ENCODE results near the gene MRPL20.
"Not testable (repeated sequence)": the region's sequence is repeated elsewhere in the genome, so short reads cannot be mapped to it uniquely, and the experiment has no call there.

Gene MRPL20

GRCh38 chr1:1406821-1407635 lies at the start of gene MRPL20:
Gene MRPL20, minus strand, starts transcription at chr1:1407293. Its CDS starts 76 bp downstream, at chr1:1407217.
- DNase-seq (ENCODE audit: low spot score) = peak; percentile 95

- DNase-seq (ENCODE audit: low spot score) = not testable (repeated sequence)
Observed at GRCh38 chr1:1456683-1457255, 49.7 kb upstream of the MRPL20 start.

GRCh38 chr1:1455934-1456333 lies 48.8 kb upstream of the MRPL20 start:
- DNase-seq (ENCODE audit: low spot score) = not testable (repeated sequence)

GRCh38 chr1:1455366-1455884 lies 48.3 kb upstream of the MRPL20 start:
- no peak for DNase-seq (ENCODE audit: low spot score)

GRCh38 chr1:1454286-1455056 lies 47.4 kb upstream of the MRPL20 start:
- not testable (repeated sequence) for DNase-seq (ENCODE audit: low spot score)

GRCh38 chr1:1452882-1453281 lies 45.8 kb upstream of the MRPL20 start:
- DNase-seq (ENCODE audit: low spot score) = no peak

GRCh38 chr1:1452365-1452739 lies 45.3 kb upstream of the MRPL20 start:
- DNase-seq (ENCODE audit: low spot score) = not testable (repeated sequence)

- no peak for DNase-seq (ENCODE audit: low spot score)
Observed at GRCh38 chr1:1451696-1452364, 44.7 kb upstream of the MRPL20 start.

- not testable (repeated sequence) for DNase-seq (ENCODE audit: low spot score)
Observed at GRCh38 chr1:1450616-1451015, 43.5 kb upstream of the MRPL20 start.

- no peak for DNase-seq (ENCODE audit: low spot score)
Observed at GRCh38 chr1:1449099-1449739, 42.1 kb upstream of the MRPL20 start, which contains the start of gene ATAD3C. Gene ATAD3C, plus strand, starts transcription at chr1:1449689. Its CDS starts 995 bp downstream, at chr1:1450684.

GRCh38 chr1:1446631-1447030 lies 39.5 kb upstream of the MRPL20 start:
- DNase-seq (ENCODE audit: low spot score) = not testable (repeated sequence)

- DNase-seq (ENCODE audit: low spot score) = no peak
Observed at GRCh38 chr1:1442069-1442770, 35.1 kb upstream of the MRPL20 start.

- DNase-seq (ENCODE audit: low spot score) = peak; percentile 35
Observed at GRCh38 chr1:1441002-1441888, 34.2 kb upstream of the MRPL20 start.

- DNase-seq (ENCODE audit: low spot score) = no peak
Observed at GRCh38 chr1:1440262-1441001, 33.3 kb upstream of the MRPL20 start.

- no peak for DNase-seq (ENCODE audit: low spot score)
Observed at GRCh38 chr1:1439546-1440261, 32.6 kb upstream of the MRPL20 start.

GRCh38 chr1:1438531-1439381 lies 31.7 kb upstream of the MRPL20 start:
- DNase-seq (ENCODE audit: low spot score) = no peak

- DNase-seq (ENCODE audit: low spot score) = no peak
Observed at GRCh38 chr1:1437904-1438376, 30.8 kb upstream of the MRPL20 start.
